ENCODE measurements around the gene ATOH8.

DNA sequence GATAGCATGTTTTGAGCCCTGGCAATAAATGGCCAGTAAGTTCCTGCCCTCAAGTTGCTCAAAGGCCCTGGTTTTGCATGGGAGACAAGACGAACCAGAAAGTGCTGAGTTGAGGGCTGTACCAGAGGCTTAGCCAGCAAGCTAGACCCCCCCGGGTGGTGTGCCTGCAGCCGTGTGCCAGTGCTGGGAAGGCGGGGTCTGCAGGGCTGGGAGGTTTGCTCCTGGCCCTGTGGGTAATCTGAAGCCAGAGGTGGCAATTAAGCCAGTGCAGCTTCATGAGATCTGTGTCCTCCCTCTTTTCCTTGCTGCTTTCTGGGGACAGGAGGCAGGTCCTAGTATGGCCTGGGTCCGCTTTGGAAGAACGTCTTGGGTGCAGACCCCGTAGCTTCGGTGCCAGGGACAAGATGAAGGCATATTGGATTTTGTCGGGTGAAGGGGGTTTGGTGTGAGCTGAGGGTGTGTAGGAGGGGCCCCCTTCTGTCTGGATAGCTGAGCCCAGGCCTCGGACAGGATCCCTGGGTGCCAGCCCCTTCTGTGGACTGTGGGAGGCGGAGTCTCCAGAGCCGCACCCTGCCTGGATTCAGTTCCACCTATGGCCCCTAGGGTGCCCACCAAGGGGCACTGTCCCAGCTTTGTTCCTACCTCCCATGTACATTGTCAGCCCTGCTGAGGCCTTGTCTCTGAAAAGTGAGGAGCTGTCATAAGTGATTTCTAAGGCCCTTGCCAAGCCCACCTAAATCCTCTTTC, 15.6 kb downstream of the ATOH8 start:
- TF ChIP-seq FOXJ3 (CRISPR knock-in tag; IDR thresholded peaks at IDR 0.05; ENCODE audit: borderline replicate concordance) (no peak), TEAD4 (CRISPR knock-in tag; IDR thresholded peaks at IDR 0.05) (no peak)
- TF ChIP-seq, protein P1, sequence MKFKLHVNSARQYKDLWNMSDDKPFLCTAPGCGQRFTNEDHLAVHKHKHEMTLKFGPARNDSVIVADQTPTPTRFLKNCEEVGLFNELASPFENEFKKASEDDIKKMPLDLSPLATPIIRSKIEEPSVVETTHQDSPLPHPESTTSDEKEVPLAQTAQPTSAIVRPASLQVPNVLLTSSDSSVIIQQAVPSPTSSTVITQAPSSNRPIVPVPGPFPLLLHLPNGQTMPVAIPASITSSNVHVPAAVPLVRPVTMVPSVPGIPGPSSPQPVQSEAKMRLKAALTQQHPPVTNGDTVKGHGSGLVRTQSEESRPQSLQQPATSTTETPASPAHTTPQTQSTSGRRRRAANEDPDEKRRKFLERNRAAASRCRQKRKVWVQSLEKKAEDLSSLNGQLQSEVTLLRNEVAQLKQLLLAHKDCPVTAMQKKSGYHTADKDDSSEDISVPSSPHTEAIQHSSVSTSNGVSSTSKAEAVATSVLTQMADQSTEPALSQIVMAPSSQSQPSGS (CRISPR knock-in tag; IDR thresholded peaks at IDR 0.05; ENCODE audit: borderline replicate concordance, low read depth), result no peak
- TF ChIP-seq, protein P2, sequence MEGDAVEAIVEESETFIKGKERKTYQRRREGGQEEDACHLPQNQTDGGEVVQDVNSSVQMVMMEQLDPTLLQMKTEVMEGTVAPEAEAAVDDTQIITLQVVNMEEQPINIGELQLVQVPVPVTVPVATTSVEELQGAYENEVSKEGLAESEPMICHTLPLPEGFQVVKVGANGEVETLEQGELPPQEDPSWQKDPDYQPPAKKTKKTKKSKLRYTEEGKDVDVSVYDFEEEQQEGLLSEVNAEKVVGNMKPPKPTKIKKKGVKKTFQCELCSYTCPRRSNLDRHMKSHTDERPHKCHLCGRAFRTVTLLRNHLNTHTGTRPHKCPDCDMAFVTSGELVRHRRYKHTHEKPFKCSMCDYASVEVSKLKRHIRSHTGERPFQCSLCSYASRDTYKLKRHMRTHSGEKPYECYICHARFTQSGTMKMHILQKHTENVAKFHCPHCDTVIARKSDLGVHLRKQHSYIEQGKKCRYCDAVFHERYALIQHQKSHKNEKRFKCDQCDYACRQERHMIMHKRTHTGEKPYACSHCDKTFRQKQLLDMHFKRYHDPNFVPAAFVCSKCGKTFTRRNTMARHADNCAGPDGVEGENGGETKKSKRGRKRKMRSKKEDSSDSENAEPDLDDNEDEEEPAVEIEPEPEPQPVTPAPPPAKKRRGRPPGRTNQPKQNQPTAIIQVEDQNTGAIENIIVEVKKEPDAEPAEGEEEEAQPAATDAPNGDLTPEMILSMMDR (IDR thresholded peaks at IDR 0.05), result no peak
- TF ChIP-seq, protein P3, sequence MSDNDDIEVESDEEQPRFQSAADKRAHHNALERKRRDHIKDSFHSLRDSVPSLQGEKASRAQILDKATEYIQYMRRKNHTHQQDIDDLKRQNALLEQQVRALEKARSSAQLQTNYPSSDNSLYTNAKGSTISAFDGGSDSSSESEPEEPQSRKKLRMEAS (CRISPR knock-in tag; IDR thresholded peaks at IDR 0.05), result no peak; the same call in 1 of the 2 replicates
